Measurements from ENCODE around the gene ISM2. TPM values are rescaled to one million over a fixed set of nuclear protein-coding genes. Genes with fewer than 3 reads are reported as not detected.

Gene ISM2
- total RNA-seq, 2 donors from 2014 or later: 0.48 to 0.94 TPM

DNA sequence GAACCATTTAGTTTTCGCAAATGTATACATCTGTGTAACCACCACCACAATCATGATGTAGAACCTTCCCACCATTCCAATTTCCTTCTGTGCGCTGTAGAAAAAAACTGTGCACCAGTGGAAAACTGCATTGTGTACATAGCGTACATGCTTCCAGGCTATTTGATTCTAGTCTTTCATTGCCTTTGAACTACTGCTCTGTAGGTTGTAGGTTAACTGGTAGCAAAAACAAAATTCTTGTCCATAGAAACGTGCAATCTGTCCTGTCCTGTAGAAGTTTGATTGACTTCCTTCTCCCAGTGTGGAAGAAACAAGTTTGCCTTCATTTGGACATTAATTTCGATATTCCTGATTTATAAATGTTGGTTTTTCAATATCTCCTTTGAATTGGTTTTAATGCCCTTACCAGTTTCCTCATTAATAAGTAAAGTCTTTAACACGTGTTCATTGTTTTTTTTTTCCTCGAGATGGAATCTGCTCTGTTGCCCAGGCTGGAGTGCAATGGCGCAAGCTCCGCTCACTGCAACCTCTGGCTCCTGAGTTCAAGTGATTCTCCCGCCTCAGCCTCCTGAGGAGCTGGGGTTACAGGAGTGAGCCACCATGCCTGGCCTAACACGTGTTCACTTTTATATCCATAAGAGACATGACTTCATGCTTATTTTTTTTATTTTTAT, 3.6 kb upstream of the ISM2 start:
- H3K4me1 ChIP-seq: peaks cover 0 to 14% of the 10 kb centered on the region in 2 donors
- no peak overlapping the region for H3K4me3 ChIP-seq
- no peaks in the 10 kb centered on the region for H3K36me3 ChIP-seq
- H3K9me3 ChIP-seq: peaks cover 0 to 8% of the 10 kb centered on the region in 2 donors
- no peak for DNase-seq (ENCODE audit: low spot score)
- H3K27me3 ChIP-seq: peaks cover 10 to 11% of the 10 kb centered on the region in 2 donors
- TF ChIP-seq, protein P1, sequence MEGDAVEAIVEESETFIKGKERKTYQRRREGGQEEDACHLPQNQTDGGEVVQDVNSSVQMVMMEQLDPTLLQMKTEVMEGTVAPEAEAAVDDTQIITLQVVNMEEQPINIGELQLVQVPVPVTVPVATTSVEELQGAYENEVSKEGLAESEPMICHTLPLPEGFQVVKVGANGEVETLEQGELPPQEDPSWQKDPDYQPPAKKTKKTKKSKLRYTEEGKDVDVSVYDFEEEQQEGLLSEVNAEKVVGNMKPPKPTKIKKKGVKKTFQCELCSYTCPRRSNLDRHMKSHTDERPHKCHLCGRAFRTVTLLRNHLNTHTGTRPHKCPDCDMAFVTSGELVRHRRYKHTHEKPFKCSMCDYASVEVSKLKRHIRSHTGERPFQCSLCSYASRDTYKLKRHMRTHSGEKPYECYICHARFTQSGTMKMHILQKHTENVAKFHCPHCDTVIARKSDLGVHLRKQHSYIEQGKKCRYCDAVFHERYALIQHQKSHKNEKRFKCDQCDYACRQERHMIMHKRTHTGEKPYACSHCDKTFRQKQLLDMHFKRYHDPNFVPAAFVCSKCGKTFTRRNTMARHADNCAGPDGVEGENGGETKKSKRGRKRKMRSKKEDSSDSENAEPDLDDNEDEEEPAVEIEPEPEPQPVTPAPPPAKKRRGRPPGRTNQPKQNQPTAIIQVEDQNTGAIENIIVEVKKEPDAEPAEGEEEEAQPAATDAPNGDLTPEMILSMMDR (IDR thresholded peaks at IDR 0.05): no peak
- H3K27ac ChIP-seq: no peak overlapping the region

DNA sequence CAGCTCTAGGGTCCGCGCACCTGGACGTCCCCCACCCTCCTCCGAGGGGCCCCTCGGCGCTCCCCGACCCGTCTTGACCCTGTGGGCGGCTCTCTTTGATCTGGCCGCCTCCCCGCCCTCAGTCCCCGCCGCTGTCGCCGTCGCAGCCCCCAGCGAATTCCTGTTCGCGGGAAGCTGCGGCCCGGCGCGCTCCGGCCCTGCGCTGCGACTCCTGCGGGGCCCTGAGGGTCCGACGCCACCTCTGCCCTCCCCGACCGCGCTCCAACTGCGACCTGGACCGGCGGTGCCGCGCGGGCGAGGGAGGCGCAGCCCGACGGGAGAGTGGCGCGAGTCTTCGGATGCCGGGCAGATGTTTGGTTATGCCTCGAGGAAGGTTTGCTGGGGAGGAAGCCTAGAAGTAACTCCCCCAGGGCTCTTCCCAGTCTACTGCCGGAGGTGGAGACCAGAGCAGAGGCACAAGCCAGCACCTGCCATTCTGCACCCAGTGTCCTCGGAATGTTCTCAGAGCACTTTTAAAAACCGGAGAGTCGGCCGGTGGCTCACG, 440 bp upstream of the ISM2 start:
- Histone ChIP-seq H3K4me1 (peaks cover 0 to 14% of the 10 kb centered on the region in 2 donors), H3K9me3 (peaks cover 0 to 8% of the 10 kb centered on the region in 2 donors), H3K36me3 (no peaks in the 10 kb centered on the region), H3K27ac (no peak overlapping the region), H3K4me3 (peak overlapping the region; percentile 26 to 50), H3K27me3 (peaks cover 10 to 11% of the 10 kb centered on the region in 2 donors)
- TF ChIP-seq, protein P1 (IDR thresholded peaks at IDR 0.05): no peak
- DNase-seq (ENCODE audit: low spot score): no peak

DNA sequence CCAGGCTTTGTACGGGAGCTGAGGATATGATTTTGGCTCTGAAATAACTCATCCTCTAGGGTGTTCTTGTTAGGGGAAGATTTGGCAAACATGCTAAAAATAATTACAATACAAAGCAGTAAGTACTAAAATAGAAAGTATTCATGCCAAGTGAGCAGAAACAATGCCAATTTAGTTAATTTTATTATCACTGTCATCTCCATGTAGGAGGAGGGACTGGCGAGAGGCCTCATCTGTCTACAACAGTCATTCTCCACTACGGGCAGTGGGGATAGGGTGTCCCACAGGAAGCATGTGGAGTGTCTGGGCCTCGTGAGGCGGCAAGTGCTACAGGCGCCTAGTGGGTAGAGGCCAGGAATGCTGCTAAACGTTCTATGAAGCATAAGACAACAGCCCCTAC, 3.3 kb downstream of the ISM2 start:
- Histone ChIP-seq H3K36me3 (no peaks in the 10 kb centered on the region), H3K4me3 (no peak overlapping the region), H3K27me3 (peaks cover 10 to 11% of the 10 kb centered on the region in 2 donors), H3K9me3 (no peaks in the 10 kb centered on the region), H3K4me1 (peaks cover 0 to 14% of the 10 kb centered on the region in 2 donors), H3K27ac (no peak overlapping the region)
- TF ChIP-seq, protein P1 (IDR thresholded peaks at IDR 0.05): no peak
- DNase-seq (ENCODE audit: low spot score): no peak

DNA sequence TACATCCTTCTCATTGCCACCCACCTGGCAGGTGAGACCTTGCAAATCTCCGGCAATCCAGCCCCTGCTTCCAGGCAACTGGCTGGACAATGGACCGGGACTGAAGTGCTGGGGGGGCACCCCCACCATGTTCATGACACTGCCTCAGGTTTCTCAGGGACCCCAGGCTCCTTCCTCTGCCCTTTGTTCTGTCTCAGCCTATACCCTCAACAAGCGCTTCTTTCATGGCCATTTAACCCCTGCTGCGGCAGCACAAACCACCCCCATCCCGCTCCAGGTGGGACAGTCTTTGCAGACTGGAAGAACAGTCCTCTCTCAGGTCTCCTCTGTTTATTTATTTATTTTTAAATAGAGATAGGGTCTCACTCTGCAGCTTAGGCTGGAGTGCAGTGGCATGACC, 7.6 kb downstream of the ISM2 start:
- DNase-seq (ENCODE audit: low spot score): no peak
- H3K4me1 ChIP-seq: no peaks in the 10 kb centered on the region
- H3K36me3 ChIP-seq: no peaks in the 10 kb centered on the region
- no peak overlapping the region for H3K4me3 ChIP-seq
- H3K27me3 ChIP-seq: no peaks in the 10 kb centered on the region
- TF ChIP-seq, protein P1 (IDR thresholded peaks at IDR 0.05): no peak
- no peak overlapping the region for H3K27ac ChIP-seq
- H3K9me3 ChIP-seq: no peaks in the 10 kb centered on the region

DNA sequence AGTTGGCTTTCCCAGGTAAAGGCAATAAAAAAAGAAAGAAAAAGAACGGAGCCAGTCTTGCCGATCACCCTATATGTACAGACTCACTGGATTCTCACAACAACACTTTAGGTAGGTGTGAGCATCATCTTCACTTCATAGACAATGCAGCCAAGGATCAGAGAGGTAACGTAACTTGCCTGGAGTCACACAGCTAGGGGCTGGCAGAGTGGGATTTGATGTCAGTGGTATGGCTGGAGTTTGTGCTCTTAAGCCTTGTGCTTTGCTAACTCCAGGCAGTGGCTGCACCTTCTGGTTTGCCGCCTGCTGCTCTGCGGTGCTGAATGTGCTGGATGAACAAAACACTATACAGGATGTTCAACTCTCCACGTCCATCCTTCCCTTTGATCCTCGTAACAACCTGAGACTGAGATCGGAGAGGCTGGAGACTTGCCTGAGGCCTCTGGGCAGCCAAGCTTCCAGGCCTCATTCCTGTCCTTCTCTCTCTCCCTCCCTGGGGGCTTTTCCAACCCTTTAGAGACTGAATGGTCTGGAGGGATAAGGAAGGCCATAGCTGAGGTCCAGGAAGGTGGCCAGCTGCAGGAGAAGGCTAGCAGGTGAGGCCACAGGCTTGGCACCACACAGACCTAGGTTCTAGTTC, 8.1 kb downstream of the ISM2 start:
- Histone ChIP-seq H3K4me3 (no peak overlapping the region), H3K27me3 (no peaks in the 10 kb centered on the region), H3K9me3 (no peaks in the 10 kb centered on the region), H3K36me3 (no peaks in the 10 kb centered on the region), H3K4me1 (no peaks in the 10 kb centered on the region), H3K27ac (no peak overlapping the region)
- DNase-seq (ENCODE audit: low spot score): no peak
- TF ChIP-seq, protein P1 (IDR thresholded peaks at IDR 0.05): no peak

All from right atrium auricular region (tissue), 2 donors.